Stimulated activated naive CD4-positive, alpha-beta T cell (primary cell): ENCODE data around the gene PCDHB13.
"Not testable (repeated sequence)": the region's sequence is repeated elsewhere in the genome, so short reads cannot be mapped to it uniquely, and the experiment has no call there.

Experiments
- DNase-seq, 6 experiments: peaks; one replicate each; lab custom pipeline; 2025; lab: John Stamatoyannopoulos, UW

Gene PCDHB13

DNA sequence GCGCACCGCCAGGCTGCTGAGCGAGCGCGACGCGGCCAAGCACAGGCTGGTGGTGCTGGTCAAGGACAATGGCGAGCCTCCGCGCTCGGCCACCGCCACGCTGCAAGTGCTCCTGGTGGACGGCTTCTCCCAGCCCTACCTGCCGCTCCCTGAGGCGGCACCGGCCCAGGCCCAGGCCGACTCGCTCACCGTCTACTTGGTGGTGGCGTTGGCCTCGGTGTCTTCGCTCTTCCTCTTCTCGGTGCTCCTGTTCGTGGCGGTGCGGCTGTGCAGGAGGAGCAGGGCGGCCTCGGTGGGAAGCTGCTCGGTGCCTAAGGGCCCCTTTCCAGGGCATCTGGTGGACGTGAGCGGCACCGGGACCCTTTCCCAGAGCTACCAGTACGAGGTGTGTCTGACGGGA, 12.1 kb upstream of the PCDHB13 start:
- not testable (repeated sequence) for DNase-seq

DNA sequence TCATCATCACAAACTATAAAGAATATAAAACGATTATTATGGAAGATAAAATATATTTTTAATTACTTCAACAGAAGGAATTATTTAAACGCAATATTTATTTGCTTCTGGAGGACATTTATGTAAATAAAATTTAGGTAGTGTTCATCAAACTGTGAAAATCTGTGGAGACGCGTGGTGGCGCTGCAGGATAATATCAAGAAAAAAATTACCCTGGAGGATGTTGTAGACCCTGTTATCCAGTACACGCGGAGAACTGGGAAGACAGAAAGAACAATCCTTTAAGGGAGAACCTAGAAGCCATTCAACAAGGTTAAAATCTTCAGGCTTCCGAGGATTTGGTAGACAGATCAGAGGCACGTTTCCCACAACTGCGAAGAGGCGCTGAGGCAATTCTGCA, 5.2 kb upstream of the PCDHB13 start, which contains the start of gene PCDHB12:
TSS of gene PCDHB12 (plus strand) at position 242 of the 400 bp plus-strand sequence. CDS start 189 bp downstream, outside the sequence.
- DNase-seq = no peak

DNA sequence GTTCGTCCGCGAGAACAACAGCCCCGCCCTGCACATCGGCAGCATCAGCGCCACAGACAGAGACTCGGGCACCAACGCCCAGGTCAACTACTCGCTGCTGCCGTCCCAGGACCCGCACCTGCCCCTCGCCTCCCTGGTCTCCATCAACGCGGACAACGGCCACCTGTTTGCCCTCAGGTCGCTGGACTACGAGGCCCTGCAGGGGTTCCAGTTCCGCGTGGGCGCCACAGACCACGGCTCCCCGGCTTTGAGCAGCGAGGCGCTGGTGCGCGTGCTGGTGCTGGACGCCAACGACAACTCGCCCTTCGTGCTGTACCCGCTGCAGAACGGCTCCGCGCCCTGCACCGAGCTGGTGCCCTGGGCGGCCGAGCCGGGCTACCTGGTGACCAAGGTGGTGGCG, 3.4 kb upstream of the PCDHB13 start:
- DNase-seq = not testable (repeated sequence)

DNA sequence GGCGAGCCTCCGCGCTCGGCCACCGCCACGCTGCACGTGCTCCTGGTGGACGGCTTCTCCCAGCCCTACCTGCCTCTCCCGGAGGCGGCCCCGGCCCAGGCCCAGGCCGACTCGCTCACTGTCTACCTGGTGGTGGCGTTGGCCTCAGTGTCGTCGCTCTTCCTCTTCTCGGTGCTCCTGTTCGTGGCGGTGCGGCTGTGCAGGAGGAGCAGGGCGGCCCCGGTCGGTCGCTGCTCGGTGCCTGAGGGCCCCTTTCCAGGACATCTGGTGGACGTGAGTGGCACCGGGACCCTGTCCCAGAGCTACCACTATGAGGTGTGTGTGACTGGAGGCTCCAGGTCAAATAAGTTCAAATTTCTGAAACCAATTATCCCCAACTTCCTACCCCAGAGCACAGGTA, 2.9 kb upstream of the PCDHB13 start:
- not testable (repeated sequence) for DNase-seq

DNA sequence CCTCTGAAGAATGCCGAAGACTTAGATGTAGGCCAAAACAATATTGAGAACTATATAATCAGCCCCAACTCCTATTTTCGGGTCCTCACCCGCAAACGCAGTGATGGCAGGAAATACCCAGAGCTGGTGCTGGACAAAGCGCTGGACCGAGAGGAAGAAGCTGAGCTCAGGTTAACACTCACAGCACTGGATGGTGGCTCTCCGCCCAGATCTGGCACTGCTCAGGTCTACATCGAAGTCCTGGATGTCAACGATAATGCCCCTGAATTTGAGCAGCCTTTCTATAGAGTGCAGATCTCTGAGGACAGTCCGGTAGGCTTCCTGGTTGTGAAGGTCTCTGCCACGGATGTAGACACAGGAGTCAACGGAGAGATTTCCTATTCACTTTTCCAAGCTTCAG, 864 bp downstream of the PCDHB13 start:
- not testable (repeated sequence) for DNase-seq

DNA sequence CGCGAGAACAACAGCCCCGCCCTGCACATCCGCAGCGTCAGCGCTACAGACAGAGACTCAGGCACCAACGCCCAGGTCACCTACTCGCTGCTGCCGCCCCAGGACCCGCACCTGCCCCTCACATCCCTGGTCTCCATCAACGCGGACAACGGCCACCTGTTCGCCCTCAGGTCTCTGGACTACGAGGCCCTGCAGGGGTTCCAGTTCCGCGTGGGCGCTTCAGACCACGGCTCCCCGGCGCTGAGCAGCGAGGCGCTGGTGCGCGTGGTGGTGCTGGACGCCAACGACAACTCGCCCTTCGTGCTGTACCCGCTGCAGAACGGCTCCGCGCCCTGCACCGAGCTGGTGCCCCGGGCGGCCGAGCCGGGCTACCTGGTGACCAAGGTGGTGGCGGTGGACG, 1.8 kb downstream of the PCDHB13 start:
- DNase-seq = not testable (repeated sequence)

DNA sequence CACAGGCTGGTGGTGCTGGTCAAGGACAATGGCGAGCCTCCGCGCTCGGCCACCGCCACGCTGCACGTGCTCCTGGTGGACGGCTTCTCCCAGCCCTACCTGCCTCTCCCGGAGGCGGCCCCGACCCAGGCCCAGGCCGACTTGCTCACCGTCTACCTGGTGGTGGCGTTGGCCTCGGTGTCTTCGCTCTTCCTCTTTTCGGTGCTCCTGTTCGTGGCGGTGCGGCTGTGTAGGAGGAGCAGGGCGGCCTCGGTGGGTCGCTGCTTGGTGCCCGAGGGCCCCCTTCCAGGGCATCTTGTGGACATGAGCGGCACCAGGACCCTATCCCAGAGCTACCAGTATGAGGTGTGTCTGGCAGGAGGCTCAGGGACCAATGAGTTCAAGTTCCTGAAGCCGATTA, 2.3 kb downstream of the PCDHB13 start:
- DNase-seq = not testable (repeated sequence)

DNA sequence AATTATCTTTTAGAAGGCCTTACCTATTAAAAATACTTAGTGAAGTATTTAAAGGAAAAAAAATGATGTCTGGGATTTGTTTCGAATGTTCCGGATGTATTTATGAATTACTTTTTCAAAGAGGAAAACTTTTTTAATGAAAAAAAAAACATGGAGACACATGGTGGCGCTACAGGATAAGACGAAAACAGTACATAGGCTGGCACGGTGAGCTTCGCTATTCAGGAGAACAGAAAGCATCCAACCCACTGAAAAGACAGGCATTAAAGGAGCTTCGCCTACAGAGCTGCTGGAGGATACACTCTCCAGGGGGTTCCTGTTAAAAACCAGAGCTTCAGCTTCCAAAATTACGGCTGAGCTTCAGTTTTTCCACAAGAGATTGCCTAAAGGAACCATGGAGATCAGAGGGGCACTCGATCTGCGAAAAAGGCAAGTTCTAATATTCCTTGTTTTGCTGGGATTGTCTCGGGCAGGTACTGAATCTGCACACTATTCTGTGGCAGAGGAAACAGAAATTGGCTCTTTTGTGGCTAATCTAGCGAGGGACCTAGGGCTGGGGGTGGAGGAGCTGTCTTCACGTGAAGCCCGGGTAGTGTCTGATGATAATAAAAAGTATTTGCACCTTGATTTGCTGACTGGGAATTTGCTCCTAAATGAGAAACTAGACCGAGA, 9.5 kb downstream of the PCDHB13 start, which contains the start of gene PCDHB14:
TSS of gene PCDHB14 (plus strand) at position 232 of the 672 bp plus-strand sequence. CDS start at position 395, 163 bp downstream.
- peak in 1 of 6 experiments; percentile 4 for DNase-seq

DNA sequence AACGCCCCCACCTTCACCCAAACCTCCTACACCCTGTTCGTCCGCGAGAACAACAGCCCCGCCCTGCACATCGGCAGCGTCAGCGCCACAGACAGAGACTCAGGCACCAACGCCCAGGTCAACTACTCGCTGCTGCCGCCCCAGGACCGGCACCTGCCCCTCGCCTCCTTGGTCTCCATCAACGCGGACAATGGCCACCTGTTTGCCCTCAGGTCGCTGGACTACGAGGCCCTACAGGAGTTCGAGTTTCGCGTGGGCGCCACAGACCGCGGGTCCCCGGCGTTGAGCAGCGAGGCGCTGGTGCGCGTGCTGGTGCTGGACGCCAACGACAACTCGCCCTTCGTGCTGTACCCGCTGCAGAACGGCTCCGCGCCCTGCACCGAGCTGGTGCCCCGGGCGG, 11.1 kb downstream of the PCDHB13 start:
- not testable (repeated sequence) for DNase-seq

DNA sequence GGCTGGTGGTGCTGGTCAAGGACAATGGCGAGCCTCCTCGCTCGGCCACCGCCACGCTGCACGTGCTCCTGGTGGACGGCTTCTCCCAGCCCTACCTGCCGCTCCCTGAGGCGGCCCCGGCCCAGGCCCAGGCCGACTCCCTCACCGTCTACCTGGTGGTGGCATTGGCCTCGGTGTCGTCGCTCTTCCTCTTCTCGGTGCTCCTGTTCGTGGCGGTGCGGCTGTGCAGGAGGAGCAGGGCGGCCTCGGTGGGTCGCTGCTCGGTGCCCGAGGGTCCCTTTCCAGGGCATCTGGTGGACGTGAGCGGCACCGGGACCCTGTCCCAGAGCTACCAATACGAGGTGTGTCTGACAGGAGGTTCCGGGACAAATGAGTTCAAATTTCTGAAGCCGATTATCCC, 11.7 kb downstream of the PCDHB13 start:
- DNase-seq = not testable (repeated sequence)

DNA sequence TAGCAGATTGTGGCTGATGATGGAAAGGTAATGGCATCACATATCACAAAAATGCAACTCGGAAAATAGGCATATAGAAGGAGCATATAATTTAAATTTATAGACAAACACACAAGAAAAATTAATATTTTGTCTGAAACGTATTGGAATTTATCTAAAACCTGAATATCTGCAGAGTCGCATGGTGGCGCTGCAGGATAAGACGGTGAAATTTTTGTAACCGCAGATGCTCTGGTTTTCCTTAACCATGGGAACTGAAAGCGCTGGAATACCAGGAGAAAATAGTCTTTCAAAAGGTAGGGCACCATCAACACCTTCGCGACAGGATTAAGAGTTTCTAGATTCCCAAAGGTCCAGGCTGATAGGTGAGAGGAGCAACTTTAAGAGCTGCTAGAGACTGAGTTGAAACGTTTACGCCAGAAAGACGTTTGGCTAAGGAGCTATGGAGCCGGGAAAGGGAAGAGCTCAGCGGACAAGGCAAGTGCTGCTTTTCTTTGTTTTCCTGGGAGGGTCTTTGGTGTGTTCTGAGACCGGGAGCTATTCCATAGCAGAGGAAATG, 20.5 kb downstream of the PCDHB13 start:
- DNase-seq = no peak

DNA sequence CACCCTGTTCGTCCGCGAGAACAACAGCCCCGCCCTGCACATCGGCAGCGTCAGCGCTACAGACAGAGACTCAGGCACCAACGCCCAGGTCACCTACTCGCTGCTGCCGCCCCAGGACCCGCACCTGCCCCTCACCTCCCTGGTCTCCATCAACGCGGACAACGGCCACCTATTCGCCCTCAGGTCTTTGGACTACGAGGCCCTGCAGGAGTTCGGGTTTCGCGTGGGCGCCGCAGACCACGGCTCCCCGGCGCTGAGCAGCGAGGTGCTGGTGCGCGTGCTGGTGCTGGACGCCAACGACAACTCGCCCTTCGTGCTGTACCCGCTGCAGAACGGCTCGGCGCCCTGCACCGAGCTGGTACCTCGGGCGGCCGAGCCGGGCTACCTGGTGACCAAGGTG, 22.2 kb downstream of the PCDHB13 start:
- not testable (repeated sequence) for DNase-seq

DNA sequence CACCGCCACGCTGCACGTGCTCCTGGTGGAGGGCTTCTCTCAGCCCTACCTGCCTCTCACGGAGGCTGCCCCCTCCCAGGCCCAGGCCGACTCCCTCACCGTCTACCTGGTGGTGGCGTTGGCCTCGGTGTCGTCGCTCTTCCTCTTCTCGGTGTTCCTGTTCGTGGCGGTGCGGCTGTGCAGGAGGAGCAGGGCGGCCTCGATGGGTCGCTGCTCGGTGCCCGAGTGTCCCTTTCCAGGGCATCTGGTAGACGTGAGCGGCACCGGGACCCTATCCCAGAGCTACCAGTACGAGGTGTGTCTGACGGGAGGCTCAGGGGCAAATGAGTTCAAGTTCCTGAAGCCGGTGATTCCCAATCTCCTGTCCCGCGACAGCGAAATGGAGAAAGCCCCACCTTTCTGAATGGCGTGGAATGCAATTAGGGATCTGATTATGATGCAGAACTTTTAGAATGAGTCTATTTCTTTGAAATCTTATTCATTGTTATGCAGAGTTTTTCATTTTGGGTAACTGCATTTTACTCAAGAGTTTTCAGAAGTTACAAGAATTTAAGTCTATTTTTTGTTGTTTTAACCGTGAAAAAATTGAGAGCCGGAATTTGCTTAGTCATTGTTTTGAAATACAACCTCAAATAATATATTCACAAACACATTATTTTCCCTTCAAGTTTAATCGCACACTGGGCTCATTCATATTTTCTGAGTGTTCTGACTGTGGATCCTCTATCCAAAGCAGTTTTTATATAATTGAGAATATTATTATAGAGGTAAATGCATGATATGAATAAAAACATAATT, 23.0 kb downstream of the PCDHB13 start:
- no peak for DNase-seq

DNA sequence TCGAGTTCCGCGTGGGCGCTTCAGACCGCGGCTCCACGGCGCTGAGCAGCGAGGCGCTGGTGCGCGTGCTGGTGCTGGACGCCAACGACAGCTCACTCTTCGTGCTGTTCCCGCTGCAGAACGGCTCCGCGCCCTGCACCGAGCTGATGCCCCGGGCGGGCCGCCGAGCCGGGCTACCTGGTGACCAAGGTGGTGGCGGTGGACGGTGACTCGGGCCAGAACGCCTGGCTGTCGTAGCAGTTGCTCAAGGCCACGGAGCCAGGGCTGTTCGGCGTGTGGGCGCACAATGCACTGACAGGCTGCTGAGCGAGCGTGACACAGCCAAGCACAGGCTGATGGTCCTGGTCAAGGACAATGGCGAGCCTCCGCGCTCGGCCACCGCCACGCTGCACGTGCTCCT, 27.8 kb downstream of the PCDHB13 start:
- DNase-seq = no peak

DNA sequence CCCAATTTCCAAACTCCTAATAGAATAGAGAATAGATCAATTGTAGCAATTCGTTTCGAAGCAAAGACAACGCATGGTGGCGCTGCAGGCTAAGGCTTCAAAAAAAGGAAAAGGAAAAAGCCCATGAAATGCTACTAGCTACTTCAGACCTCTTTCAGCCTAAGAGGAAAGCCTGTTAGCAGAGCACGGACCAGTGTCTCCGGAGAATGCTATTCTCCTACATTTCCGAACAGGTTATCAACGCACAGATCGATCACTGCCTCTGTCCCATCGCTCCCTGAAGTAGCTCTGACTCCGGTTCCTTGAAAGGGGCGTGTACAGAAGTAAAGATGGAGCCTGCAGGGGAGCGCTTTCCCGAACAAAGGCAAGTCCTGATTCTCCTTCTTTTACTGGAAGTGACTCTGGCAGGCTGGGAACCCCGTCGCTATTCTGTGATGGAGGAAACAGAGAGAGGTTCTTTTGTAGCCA, 31.6 kb downstream of the PCDHB13 start, which contains the start of gene PCDHB15:
TSS of gene PCDHB15 (plus strand) at position 146 of the 468 bp plus-strand sequence. CDS start at position 330, 184 bp downstream.
- peak in 1 of 6 experiments; percentile 11 for DNase-seq

DNA sequence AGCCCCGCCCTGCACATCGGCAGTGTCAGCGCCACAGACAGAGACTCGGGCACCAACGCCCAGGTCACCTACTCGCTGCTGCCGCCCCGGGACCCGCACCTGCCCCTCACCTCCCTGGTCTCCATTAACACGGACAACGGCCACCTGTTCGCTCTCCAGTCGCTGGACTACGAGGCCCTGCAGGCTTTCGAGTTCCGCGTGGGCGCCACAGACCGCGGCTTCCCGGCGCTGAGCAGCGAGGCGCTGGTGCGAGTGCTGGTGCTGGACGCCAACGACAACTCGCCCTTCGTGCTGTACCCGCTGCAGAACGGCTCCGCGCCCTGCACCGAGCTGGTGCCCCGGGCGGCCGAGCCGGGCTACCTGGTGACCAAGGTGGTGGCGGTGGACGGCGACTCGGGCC, 33.3 kb downstream of the PCDHB13 start:
- not testable (repeated sequence) for DNase-seq

DNA sequence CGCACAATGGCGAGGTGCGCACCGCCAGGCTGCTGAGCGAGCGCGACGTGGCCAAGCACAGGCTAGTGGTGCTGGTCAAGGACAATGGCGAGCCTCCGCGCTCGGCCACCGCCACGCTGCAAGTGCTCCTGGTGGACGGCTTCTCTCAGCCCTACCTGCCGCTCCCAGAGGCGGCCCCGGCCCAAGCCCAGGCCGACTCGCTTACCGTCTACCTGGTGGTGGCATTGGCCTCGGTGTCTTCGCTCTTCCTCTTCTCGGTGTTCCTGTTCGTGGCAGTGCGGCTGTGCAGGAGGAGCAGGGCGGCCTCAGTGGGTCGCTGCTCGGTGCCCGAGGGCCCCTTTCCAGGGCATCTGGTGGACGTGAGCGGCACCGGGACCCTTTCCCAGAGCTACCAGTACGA, 33.7 kb downstream of the PCDHB13 start:
- not testable (repeated sequence) for DNase-seq

DNA sequence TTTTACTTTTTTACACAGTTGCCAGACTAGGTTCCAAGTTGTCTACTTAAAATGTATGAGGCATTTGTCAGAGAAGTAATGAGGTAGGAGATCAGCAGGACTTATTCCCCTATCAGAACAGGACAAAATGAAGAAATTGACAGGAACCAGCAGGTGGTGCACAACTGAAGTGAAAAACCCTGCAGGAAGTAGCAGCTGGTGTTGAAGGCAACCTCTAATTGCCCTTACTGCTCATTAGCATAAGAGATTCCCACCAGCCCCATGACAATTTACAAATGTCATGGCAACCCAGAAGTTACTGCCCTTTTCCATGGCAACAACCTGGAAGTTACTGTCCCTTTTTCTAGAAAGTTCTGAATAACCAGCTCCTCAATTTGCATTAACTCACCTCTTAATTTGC, 36.9 kb downstream of the PCDHB13 start:
- DNase-seq = no peak

DNA sequence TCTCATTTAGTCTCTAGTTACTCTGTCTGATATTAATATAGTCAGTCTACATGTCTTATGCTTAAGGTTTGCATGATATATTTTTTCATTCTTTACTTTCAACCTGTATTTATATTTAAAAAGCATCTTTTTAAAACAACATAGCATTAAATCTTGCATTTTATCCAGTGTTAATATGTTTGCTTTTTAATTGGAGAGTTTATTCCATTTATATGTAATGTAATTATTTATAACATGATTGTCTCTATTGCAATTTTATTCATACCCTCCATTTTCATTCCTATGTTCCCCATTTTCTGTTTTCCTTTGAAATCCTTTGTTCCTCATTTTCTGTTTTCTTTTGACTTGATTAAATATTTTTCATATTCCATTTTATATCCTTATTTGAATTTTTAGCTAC, 44.7 kb downstream of the PCDHB13 start:
- DNase-seq = no peak

DNA sequence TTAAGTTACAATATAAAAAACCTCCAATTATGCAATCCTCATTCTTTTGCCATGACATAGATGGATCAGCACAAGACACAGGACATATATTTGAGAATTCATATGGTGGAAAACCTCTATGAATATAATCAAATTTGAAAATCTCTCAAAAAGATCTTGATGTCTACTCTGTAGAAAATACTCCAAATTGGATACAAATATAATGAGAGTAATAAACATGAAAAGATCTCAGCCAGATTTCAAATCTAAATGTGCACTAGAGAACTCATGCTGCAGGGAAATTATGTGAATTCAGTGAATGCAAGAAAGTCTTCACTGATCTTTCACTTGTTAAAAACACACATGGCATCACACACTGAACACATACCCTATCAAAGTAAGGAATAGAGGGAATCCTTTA, 45.2 kb downstream of the PCDHB13 start:
- DNase-seq = no peak

DNA sequence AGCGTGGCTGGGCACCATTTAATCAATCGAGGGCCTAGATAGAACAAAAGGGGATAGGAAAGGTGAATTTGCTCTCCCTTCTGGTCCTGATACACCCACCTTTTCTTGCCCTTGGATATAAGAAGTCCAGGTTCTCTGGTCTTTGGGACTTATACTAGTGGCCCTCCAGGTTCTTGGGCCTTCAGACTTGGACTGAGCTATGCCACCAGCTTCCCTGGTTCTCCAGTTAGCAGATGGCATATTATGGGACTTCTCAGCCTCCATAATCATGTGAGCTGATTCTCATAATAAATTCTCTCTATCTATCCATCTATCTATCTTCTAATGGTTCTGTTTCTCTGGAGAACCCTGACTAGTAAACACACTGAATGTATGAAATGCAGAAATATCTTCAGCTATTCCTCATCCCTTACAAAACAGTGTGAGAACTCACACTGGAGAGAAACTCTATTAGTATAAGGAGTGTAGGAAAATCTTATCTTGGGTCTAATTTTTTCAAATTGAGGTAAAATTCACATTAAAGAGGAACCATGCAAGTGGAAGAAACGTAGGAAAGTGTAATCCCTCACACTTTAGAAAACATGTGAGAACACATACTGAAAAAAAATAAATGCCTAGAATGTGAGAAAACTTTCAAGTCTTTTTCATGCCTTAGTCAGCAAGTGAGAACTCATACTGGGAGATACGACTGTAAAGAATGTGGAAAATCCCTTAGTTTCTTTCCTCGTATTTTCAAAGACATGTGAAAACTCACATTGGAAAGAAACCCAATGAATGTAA, 46.9 kb downstream of the PCDHB13 start:
- no peak for DNase-seq

DNA sequence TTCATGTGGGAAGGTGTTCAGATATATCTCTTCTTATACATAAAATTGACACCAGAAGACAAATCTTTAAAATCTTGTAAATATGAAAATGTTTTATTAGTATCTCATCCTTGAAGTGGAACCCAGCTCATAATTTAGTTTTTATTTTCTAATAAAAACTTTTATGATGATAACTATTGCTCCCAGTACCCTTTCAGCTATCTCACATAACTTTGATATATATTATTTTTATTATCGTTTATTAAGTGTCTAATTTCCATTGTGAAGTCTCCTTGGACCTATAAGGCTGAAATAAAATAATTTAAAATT, 47.5 kb downstream of the PCDHB13 start:
- no peak for DNase-seq
